ENCODE measurements around the gene KCND2. TPM values are rescaled to one million over a fixed set of nuclear protein-coding genes. Genes with fewer than 3 reads are reported as not detected.

Gene KCND2
- total RNA-seq, 2 experiments from 2014 or later: not detected

GRCh38 chr7:120521761-120522737, 249.1 kb downstream of the KCND2 start:
- POLR2A ChIA-PET: no interaction called here
- ATAC-seq: no peak

GRCh38 chr7:120523985-120524384, 251.0 kb downstream of the KCND2 start:
- intact Hi-C loops (cut with DNase I, micrococcal nuclease): no loop called here
- no peaks in the 10 kb centered on the region for H3K9me3 Mint-ChIP-seq (ENCODE audit: low read depth)
- H3K4me1 Mint-ChIP-seq: no peaks in the 10 kb centered on the region
- no peak overlapping the region for H3K4me3 Mint-ChIP-seq
- ChIA-PET POLR2A (no interaction called here), CTCF (no interaction called here)
- no peak overlapping the region for H3K27ac Mint-ChIP-seq
- H3K36me3 Mint-ChIP-seq (ENCODE audit: low read depth): no peaks in the 10 kb centered on the region
- DNase-seq (no peak), ATAC-seq (no peak)
- H3K27me3 Mint-ChIP-seq: no peaks in the 10 kb centered on the region

More at GRCh38 chr7:120521761-120522737, 249.1 kb downstream of the KCND2 start:
- Mint-ChIP-seq H3K27ac (no peak overlapping the region), H3K27me3 (no peaks in the 10 kb centered on the region), H3K9me3 (ENCODE audit: low read depth) (no peaks in the 10 kb centered on the region), H3K36me3 (ENCODE audit: low read depth) (no peaks in the 10 kb centered on the region), H3K4me1 (no peaks in the 10 kb centered on the region), H3K4me3 (no peak overlapping the region)
- CTCF ChIA-PET: no interaction called here
- intact Hi-C loops (cut with DNase I, micrococcal nuclease): no loop called here
- no peak for DNase-seq

- ChIA-PET POLR2A (no interaction called here), CTCF (interaction anchor here (0.9 kb wide), 1 partner anchor 10 kb away, joined by 3 read pairs; no protein-coding TSS in a partner anchor)
- DNase-seq (no peak), ATAC-seq (no peak)
- Mint-ChIP-seq H3K4me3 (no peak overlapping the region), H3K27ac (no peak overlapping the region), H3K27me3 (no peaks in the 10 kb centered on the region), H3K4me1 (no peaks in the 10 kb centered on the region), H3K36me3 (ENCODE audit: low read depth) (no peaks in the 10 kb centered on the region), H3K9me3 (ENCODE audit: low read depth) (peaks cover 2% of the 10 kb centered on the region)
- intact Hi-C loops (cut with DNase I, micrococcal nuclease): no loop called here
These were observed 254.0 kb downstream of the KCND2 start for GRCh38 chr7:120526902-120527509.

- intact Hi-C loops (cut with DNase I, micrococcal nuclease): no loop called here
- DNase-seq: no peak
- ChIA-PET POLR2A (no interaction called here), CTCF (no interaction called here)
- H3K4me1 Mint-ChIP-seq: no peaks in the 10 kb centered on the region
- H3K9me3 Mint-ChIP-seq (ENCODE audit: low read depth): peaks cover 2% of the 10 kb centered on the region
- no peak overlapping the region for H3K27ac Mint-ChIP-seq
- no peak for ATAC-seq
- no peaks in the 10 kb centered on the region for H3K36me3 Mint-ChIP-seq (ENCODE audit: low read depth)
- H3K27me3 Mint-ChIP-seq: no peaks in the 10 kb centered on the region
- H3K4me3 Mint-ChIP-seq: no peak overlapping the region
These were observed 256.8 kb downstream of the KCND2 start for GRCh38 chr7:120529736-120530135.

- no peaks in the 10 kb centered on the region for H3K4me1 Mint-ChIP-seq
- DNase-seq: no peak
- POLR2A ChIA-PET: no interaction called here
- CTCF ChIA-PET: interaction anchor here (0.7 kb wide), 1 partner anchor 20 kb away, joined by 3 read pairs; no protein-coding TSS in a partner anchor
- no peak overlapping the region for H3K27ac Mint-ChIP-seq
- peaks cover 4% of the 10 kb centered on the region for H3K9me3 Mint-ChIP-seq (ENCODE audit: low read depth)
- H3K27me3 Mint-ChIP-seq: no peaks in the 10 kb centered on the region
- H3K36me3 Mint-ChIP-seq (ENCODE audit: low read depth): no peaks in the 10 kb centered on the region
- intact Hi-C loops (cut with DNase I, micrococcal nuclease): no loop called here
- no peak overlapping the region for H3K4me3 Mint-ChIP-seq
- no peak for ATAC-seq
These were observed 265.4 kb downstream of the KCND2 start for GRCh38 chr7:120538335-120538734.

- DNase-seq (no peak), ATAC-seq (no peak)
- H3K27ac Mint-ChIP-seq: no peak overlapping the region
- H3K36me3 Mint-ChIP-seq (ENCODE audit: low read depth): no peaks in the 10 kb centered on the region
- no peaks in the 10 kb centered on the region for H3K4me1 Mint-ChIP-seq
- peaks cover 4% of the 10 kb centered on the region for H3K9me3 Mint-ChIP-seq (ENCODE audit: low read depth)
- H3K4me3 Mint-ChIP-seq: no peak overlapping the region
- H3K27me3 Mint-ChIP-seq: no peaks in the 10 kb centered on the region
- ChIA-PET POLR2A (no interaction called here), CTCF (interaction anchor here (0.8 kb wide), 1 partner anchor 11 kb away, joined by 3 read pairs; no protein-coding TSS in a partner anchor)
- intact Hi-C loops (cut with DNase I, micrococcal nuclease): no loop called here
These were observed 266.3 kb downstream of the KCND2 start for GRCh38 chr7:120539321-120539720.

- ChIA-PET CTCF (no interaction called here), POLR2A (no interaction called here)
- Mint-ChIP-seq H3K36me3 (ENCODE audit: low read depth) (no peaks in the 10 kb centered on the region), H3K4me1 (no peaks in the 10 kb centered on the region), H3K27ac (no peak overlapping the region), H3K27me3 (no peaks in the 10 kb centered on the region), H3K9me3 (ENCODE audit: low read depth) (no peaks in the 10 kb centered on the region), H3K4me3 (no peak overlapping the region)
- ATAC-seq (no peak), DNase-seq (no peak)
- intact Hi-C loops (cut with DNase I, micrococcal nuclease): no loop called here
These were observed 274.6 kb downstream of the KCND2 start for GRCh38 chr7:120547605-120548004.

- Mint-ChIP-seq H3K9me3 (ENCODE audit: low read depth) (no peaks in the 10 kb centered on the region), H3K36me3 (ENCODE audit: low read depth) (no peaks in the 10 kb centered on the region), H3K27me3 (no peaks in the 10 kb centered on the region), H3K4me3 (no peak overlapping the region), H3K4me1 (no peaks in the 10 kb centered on the region), H3K27ac (no peak overlapping the region)
- ChIA-PET POLR2A (no interaction called here), CTCF (interaction anchor here (0.6 to 0.7 kb wide), 2 partner anchors 125 to 838 kb away, joined by 3 read pairs; no protein-coding TSS in a partner anchor)
- no peak for ATAC-seq
- DNase-seq: no peak
- intact Hi-C loops (cut with DNase I, micrococcal nuclease): loop anchor here in 1 of 2 experiments (10.0 kb wide), 1 partner anchor 616 kb away; no protein-coding TSS in a partner anchor
These were observed 277.6 kb downstream of the KCND2 start for GRCh38 chr7:120550494-120551048.

GRCh38 chr7:120553491-120553890, 280.5 kb downstream of the KCND2 start:
- intact Hi-C loops (cut with DNase I, micrococcal nuclease): loop anchor here in 1 of 2 experiments (10.0 kb wide), 1 partner anchor 619 kb away; no protein-coding TSS in a partner anchor
- ATAC-seq: no peak
- no peaks in the 10 kb centered on the region for H3K4me1 Mint-ChIP-seq
- H3K27ac Mint-ChIP-seq: no peak overlapping the region
- H3K36me3 Mint-ChIP-seq (ENCODE audit: low read depth): no peaks in the 10 kb centered on the region
- H3K9me3 Mint-ChIP-seq (ENCODE audit: low read depth): no peaks in the 10 kb centered on the region
- POLR2A ChIA-PET: no interaction called here
- H3K4me3 Mint-ChIP-seq: no peak overlapping the region
- CTCF ChIA-PET: no interaction called here
- no peaks in the 10 kb centered on the region for H3K27me3 Mint-ChIP-seq
- DNase-seq: no peak

- DNase-seq (peak; percentile 40), ATAC-seq (peak; percentile 39)
- H3K4me1 Mint-ChIP-seq: no peaks in the 10 kb centered on the region
- H3K9me3 Mint-ChIP-seq (ENCODE audit: low read depth): no peaks in the 10 kb centered on the region
- ChIA-PET CTCF (interaction anchor here (0.9 kb wide), 1 partner anchor 209 kb away, joined by 3 read pairs; no protein-coding TSS in a partner anchor), POLR2A (interaction anchor here (0.6 kb wide), 1 partner anchor 795 kb away, joined by 3 read pairs; no protein-coding TSS in a partner anchor)
- no peak overlapping the region for H3K27ac Mint-ChIP-seq
- intact Hi-C loops (cut with DNase I, micrococcal nuclease): loop anchor here in 1 of 2 experiments (1.0 to 10.0 kb wide), 2 partner anchors 620 to 1285 kb away; no protein-coding TSS in a partner anchor
- no peak overlapping the region for H3K4me3 Mint-ChIP-seq
- H3K36me3 Mint-ChIP-seq (ENCODE audit: low read depth): no peaks in the 10 kb centered on the region
- no peaks in the 10 kb centered on the region for H3K27me3 Mint-ChIP-seq
These were observed 282.1 kb downstream of the KCND2 start for GRCh38 chr7:120554960-120555571.

GRCh38 chr7:120564145-120564544, 291.2 kb downstream of the KCND2 start:
- POLR2A ChIA-PET: no interaction called here
- Mint-ChIP-seq H3K36me3 (ENCODE audit: low read depth) (no peaks in the 10 kb centered on the region), H3K27ac (no peak overlapping the region), H3K4me3 (no peak overlapping the region), H3K9me3 (ENCODE audit: low read depth) (no peaks in the 10 kb centered on the region), H3K27me3 (no peaks in the 10 kb centered on the region), H3K4me1 (no peaks in the 10 kb centered on the region)
- DNase-seq (no peak), ATAC-seq (no peak)
- CTCF ChIA-PET: no interaction called here
- intact Hi-C loops (cut with DNase I, micrococcal nuclease): no loop called here

Measured in activated CD4-positive, alpha-beta T cell treated with anti-CD3 and anti-CD28 coated beads for 36 hours (primary cell).